OCI-M1 (cell line): ENCODE results near the gene MBD3L5.
A peak's percentile ranks its signal among the peaks of the same experiment; 100 is the strongest.
"Not testable (repeated sequence)": the region's sequence is repeated elsewhere in the genome, so short reads cannot be mapped to it uniquely, and the experiment has no call there.

Source experiments
- DNase-seq: peaks from one replicate; lab custom pipeline; 2025; lab: John Stamatoyannopoulos, UW

The MBD3L5 gene

GRCh38 chr19:7052896-7053295 is 22.5 kb downstream of the MBD3L5 start:
- not testable (repeated sequence) for DNase-seq

- DNase-seq: not testable (repeated sequence)
These were observed 24.4 kb downstream of the MBD3L5 start for GRCh38 chr19:7054635-7055368.

GRCh38 chr19:7055679-7056078 is 25.3 kb downstream of the MBD3L5 start:
- DNase-seq: not testable (repeated sequence)

GRCh38 chr19:7056371-7056770 is 26.0 kb downstream of the MBD3L5 start:
- not testable (repeated sequence) for DNase-seq

GRCh38 chr19:7058576-7058975 is 28.2 kb downstream of the MBD3L5 start, which contains the start of gene MBD3L3:
Gene MBD3L3, minus strand, starts transcription at chr19:7058676. Its CDS starts 71 bp downstream, at chr19:7058605.
- not testable (repeated sequence) for DNase-seq

GRCh38 chr19:7059977-7060376 is 29.6 kb downstream of the MBD3L5 start:
- not testable (repeated sequence) for DNase-seq

GRCh38 chr19:7063339-7063738 is 33.0 kb downstream of the MBD3L5 start:
- DNase-seq: no peak

- DNase-seq: no peak
These were observed 33.5 kb downstream of the MBD3L5 start for GRCh38 chr19:7063764-7064418.

- not testable (repeated sequence) for DNase-seq
These were observed 36.7 kb downstream of the MBD3L5 start for GRCh38 chr19:7067122-7067521.

- no peak for DNase-seq
These were observed 37.3 kb downstream of the MBD3L5 start for GRCh38 chr19:7067716-7068115.

- DNase-seq: no peak
These were observed 38.2 kb downstream of the MBD3L5 start for GRCh38 chr19:7068599-7068998.

GRCh38 chr19:7069042-7069903 is 38.9 kb downstream of the MBD3L5 start, which contains the start of gene ZNF557:
Gene ZNF557, plus strand, starts transcription at chr19:7069703. Its CDS starts 5,372 bp downstream, at chr19:7075075.
- DNase-seq: peak; percentile 95

GRCh38 chr19:7069904-7070226 is 39.5 kb downstream of the MBD3L5 start:
- DNase-seq: no peak

- no peak for DNase-seq
These were observed 42.2 kb downstream of the MBD3L5 start for GRCh38 chr19:7072541-7072940.

GRCh38 chr19:7074705-7075282 is 44.4 kb downstream of the MBD3L5 start:
- no peak for DNase-seq

- DNase-seq: no peak
These were observed 45.8 kb downstream of the MBD3L5 start for GRCh38 chr19:7076151-7076550.

- DNase-seq: no peak
These were observed 47.6 kb downstream of the MBD3L5 start for GRCh38 chr19:7078008-7078407.
